HG02571 (cell line): ENCODE data around the gene AR.
"Not testable (repeated sequence)": the region's sequence is repeated elsewhere in the genome, so short reads cannot be mapped to it uniquely, and the experiment has no call there.

Experiments used
- ATAC-seq: cut with Tn5 transposase; IDR thresholded peaks from one replicate; pipeline ENCODE4 v1.9.1; 2021; ENCODE audit warnings: mild to moderate bottlenecking, moderate library complexity; ENCODE audit not compliant: unreplicated experiment

AR gene

DNA sequence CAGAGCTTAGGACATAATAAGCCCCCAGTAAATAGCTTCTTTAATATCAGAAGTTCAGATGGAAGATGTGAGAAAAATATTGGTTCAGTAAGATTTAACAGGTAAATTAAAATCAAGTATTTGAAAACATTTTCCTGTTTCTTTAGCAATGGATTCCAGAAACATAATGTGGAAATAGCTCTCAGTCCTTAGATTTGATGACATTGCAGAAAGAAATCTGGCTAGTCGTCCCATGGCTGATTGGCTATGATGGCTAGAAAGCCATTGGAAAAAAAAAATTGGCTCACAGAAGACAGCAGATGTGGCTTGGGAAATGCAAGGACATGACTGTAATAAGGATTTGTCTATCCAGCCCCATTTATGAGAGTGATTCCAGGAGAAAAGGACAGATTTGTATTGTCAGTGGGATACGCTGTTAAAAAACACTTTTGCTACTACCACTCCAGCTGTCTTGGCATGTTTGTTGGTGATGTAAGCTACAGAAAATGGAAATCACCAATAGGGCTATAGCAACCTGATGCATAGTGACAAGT lies 78.3 kb downstream of the AR start:
- no peak for ATAC-seq

DNA sequence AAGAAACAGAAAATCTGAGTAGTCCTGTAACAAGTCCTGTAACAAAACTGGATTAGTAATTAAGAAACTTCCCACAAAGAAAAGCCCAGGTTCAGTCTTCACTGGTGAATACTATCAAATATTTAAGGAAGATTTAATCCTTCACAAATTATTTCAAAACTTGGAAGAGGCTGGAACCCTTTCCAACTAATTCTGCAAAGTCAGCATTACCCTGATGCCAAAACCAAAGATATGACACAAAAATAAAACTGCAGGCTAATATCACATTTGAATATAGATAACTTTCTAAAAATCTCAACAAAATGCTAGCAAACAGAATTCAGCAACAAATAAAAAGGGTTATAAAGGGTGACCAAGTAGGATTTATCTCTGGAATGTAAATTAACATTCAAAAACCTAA lies 80.5 kb downstream of the AR start:
- no peak for ATAC-seq

DNA sequence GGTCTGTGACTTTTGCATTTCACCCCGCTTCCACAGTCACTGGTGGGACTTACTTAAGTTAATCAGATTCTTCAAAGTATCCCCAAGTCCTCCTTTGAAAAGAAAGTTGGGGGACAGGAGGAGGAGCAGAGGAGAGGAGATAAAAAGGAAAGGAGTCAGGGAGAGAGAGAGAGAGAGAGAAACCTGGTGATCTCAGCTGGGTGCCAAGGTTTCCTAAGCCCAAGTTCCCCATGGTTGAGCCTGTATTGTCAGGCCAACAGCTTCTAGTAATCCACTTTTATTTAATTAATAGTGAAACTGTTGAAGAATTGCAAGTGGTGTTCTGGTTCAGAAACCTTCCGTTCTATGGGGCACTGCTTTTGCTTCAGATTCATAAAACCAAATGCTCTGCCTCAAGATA lies 91.6 kb downstream of the AR start:
- no peak for ATAC-seq

DNA sequence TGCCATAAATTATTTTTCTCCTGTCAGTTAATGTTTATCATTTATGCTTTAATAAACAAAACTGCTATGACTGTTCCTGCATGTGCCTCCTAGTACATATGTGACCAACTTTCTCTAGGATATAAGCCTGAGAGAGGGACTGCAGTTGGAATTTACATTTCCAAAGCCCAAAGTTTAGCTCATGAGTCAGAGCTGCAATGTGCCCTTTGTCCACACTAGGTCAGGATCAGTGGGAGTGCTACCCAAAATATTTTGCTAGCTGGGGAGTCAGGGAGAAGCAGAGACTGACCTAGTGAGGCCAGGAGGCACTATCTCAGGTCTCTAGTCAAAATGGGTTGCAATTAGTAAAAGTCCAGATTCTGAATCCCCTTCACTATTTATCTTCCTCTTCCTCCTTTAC lies 92.7 kb downstream of the AR start:
- ATAC-seq: no peak

DNA sequence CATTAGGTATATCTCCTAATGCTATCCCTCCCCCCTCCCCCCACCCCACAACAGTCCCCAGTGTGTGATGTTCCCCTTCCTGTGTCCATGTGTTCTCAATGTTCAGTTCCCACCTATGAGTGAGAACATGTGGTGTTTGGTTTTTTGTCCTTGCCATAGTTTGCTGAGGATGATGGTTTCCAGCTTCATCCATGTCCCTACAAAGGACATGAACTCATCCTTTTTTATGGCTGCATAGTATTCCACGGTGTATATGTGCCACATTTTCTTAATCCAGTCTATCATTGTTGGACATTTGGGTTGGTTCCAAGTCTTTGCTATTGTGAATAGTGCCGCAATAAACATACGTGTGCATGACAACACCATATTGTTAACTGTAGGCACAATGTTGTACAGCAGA lies 93.5 kb downstream of the AR start:
- ATAC-seq: not testable (repeated sequence)

DNA sequence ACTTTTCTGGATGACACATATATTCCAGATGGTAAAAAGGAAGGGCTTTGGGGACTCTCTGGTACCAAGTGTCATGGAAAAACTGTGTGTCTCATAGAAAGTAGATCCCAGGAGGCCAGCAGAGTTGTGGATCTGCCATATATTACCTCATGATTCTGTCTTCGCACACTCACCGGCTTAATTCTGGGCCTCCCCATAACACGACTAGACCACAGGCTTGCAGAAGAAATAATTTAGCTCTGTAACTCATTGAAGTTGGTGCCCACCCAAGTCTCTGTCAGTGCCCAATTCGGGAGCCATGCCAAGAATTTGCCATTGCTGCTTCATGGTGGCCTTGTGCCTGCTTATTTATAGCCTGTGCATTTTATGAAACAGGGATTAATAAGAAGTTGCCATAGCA lies 104.5 kb downstream of the AR start:
- ATAC-seq: no peak

DNA sequence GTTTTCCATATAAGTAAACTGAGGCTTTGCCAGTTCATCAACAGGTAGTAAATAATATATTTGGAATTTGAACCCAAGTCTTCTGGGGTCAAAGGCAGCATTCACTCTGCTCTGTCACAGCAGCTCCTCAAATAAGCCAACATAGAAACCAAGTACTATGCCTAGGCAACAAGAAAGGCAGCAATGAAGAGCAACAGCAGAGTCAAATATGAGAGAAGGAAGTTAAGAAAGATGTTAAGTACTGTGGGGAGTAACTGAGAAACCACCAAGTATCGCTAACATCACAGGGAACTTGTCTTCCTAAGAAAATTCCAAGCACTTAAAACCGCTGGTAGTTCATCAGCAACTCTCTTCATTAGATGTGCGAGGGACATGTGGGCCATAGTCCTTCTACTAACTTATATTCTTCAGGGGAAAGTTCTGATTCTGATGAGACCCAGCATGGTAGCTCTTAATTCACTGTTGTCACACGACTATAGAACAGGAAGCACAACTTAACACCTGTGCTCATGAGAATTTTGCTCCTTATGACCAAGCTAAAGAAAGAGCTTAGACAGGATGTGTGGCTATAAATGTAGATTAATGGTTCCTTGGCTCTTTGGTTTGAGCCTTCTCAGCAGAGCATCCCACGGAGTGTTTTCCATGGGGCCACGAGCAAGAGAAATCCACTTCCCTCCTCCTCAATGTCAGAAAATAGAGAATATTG lies 107.8 kb downstream of the AR start:
- ATAC-seq: no peak

DNA sequence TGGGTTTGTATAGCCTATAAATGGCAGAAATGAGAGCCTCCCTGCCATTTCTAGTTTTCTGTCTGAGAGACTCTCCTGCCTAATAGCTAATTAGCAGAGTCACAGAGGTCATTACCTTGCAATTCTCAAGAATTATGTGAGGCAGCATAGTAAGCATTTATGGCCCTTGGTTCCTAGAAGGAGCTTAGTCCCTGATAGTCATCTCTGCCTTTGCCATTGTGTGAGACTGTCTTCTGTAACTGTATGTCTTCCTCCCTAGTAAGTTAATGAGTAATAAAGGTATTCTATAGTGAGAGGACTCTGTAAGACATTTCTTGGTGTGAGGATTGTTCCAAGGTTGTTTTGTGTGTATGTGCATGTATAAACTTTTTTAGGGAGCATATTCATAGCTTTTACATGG lies 108.7 kb downstream of the AR start:
- ATAC-seq: no peak

DNA sequence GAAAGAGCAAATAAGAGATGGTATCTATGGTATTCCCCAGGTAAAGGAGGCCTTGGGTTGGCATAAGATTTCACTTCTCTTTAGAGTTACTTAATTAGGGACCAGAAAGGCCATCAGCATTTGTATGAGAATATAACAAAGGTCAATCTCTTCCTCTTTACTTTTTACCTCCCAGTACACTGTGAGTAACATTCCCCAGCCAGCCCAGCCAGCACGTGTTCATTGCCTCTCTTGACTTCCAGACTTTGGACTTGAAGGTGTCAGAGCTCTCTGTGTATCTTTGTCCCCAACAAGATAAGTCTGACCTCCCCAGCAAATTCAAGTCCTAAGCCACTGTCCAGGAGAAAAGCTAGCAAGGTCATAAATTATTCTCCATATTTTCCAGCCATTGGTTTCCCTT lies 110.5 kb downstream of the AR start:
- no peak for ATAC-seq

DNA sequence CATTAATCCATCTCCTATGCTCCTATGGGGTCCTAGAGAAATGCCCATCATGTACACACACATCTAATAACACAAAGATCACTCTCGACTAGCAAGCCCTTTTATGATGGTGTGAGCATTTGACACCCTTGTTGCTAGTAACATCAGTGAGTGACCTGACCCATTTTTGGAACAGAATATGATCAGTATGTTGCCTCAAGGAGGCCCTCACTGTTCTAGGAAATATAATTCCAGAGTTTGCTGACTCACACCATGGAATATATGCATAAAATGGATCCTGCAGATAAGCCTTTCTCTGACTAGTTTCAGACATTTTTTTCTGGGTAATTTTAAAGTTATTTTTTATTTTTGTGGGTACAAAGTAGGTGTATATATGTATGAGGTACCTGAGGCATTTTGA lies 121.8 kb downstream of the AR start:
- no peak for ATAC-seq

DNA sequence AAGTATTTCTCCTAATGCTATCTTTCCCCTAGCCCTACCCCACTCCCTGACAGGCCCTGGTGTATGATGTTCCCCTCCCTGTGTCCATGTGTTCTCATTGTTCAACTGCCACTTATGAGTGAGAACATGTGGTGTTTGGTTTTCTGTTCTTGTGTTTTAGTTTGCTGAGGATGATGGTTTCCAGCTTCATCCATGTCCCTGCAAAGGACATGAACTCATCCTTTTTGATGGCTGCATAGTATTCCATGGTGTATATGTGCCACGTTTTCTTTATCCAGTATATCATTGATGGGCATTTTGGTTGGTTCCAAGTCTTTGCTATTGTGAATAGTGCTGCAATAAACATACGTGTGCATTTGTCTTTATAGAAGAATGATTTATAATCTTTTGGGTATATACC lies 126.9 kb downstream of the AR start:
- not testable (repeated sequence) for ATAC-seq

DNA sequence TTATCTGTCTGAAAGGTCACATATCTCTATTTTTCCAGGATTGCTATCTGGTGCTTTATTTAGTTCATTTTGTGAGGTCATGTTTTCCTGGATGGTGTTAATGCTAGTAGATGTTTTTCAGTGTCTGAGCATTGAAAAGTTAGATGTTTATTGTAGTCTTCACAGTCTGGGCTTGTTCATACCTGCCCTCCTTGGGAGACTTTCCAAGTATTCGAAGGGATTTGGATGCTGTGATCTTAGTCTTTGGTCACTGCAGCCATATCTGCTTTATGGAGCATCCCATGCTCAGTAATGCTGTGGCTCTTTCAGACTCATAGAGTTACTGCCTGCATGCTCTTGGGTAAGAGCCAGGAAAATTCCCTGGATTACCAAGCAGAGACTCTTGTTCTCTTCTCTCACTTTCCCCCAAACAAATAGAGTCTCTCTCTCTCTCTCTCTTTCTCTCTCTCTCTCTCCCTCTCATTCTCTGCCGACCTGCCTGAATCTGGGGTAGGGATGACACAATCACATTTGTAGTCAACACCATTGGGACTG lies 130.0 kb downstream of the AR start:
- no peak for ATAC-seq

DNA sequence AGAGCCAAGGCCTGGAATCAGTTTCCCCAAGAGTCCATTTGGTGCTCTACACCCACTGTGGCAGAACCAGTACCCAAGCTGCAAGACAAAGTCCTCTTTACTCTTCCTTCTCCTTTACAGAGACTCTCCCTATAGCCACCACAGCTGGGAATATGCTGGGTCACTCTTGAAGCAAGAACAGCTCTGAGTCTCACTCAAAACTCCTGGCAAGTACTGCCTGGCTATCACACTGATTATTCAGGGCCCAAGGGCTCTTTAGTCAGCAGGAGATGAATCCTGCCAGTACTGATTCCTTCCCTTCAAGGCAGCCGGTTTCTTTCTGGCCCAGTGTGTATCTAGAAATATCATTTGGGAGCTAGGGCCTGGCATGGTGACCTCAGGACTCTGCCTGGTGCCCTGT lies 130.9 kb downstream of the AR start:
- ATAC-seq: no peak

DNA sequence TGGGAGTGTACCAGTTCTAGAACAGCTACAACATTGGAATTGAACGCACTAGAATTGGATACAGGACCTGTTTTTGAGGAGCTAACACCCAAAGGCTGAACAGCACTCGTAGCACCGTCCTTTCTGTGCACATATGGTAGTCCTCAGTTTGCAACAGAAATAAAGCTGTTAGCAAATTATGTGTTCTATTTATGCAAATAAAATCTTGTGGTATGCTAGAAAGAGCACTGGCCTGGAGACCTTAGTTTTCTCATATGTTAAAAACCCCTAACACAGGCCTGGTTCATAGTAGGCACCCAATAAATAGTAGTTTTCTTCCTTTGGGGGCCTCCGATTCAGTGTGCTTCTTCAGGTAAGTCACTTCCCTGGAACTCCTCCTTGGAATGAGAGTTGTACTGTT lies 140.3 kb downstream of the AR start:
- no peak for ATAC-seq

DNA sequence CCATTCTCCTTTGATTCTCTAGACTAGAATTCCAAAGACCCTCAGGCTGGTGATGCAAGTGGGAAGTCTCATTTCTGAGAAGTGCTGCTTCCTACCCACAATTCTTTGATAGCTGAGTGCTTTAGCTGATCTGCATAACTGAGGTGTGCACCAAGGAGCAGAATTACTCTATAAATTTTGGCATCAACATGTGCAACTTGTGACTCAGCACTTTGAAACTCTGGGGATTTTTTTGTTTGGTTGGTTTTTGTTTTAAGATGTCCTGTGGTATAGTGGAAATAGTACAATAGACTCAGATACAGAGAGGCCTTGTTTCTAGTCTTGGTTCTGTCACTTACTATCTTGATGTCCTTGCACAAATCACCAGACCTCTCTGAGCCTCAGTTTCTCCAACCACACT lies 148.4 kb downstream of the AR start:
- ATAC-seq: no peak

DNA sequence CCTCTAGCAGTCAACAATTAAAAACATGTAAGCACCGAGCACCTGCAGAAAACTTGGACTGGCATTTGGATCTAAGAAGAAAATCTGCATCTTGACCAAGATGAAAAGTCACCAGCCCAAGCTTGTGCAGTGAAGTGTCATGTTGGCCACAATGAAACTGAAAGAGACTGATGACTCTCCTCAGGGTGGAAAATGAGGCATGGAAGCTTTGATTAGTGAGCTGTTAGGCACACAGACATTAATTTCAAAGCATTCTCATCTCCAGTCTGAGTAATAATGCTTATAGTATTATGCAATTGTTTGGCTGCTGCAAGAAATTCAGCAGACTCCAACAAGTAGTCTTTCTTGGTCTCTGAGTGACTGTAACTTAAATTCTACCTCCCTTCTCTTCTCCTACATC lies 150.1 kb downstream of the AR start:
- ATAC-seq: no peak

DNA sequence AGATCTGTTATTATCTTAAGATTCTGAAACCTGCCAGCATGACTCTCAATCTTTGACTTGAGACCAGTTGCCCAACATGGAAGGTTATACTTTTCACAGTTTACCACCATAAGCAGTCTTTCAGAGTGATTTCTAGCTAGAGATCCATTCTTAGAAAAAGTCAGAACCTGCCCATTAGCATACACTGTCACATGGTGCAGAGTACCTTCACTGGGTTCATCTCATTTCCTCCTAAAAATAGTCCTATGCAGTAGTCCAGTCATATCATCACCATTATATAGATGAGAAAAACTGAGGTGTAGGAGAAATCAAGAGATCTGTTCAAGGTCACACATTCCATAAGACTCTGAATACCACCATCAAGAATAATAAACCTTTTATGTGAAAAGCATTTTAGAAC lies 153.6 kb downstream of the AR start:
- no peak for ATAC-seq

DNA sequence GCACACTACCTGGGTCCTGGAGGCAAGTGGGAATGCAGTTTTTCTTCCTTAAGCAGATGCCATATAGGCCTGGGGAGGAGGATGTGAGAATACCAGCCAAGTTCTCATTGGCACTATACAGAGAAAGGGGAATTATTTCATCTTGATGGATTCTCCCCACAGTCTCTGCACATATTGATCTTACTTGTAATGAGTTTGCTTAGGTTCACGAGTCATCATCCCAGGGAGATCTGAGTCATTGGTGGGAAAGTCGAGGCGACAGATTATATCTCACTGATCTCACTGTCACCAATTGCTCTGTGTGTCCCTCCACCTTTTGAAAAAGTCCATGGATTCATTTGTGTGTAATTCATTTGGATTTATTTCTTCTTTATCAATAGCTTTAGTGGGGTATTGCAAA lies 156.8 kb downstream of the AR start:
- no peak for ATAC-seq

DNA sequence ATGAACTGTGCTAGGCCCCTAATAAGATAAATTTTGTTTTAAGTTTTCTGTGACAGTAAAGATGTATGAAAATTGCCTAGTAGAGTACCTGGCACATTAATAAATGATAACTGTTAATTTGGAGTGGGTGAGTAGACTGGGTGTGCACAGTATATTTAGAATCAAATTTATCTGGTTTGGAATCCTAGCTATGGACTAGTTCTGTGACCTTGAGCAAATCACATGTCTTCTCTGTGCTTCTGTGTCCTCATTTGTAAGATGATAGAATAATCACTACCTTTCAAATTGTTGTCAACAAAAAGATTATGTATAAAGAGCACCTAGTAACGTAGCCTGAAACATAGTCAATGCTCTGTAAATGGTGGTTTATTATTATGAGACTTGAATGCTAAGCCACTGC lies 170.2 kb downstream of the AR start:
- no peak for ATAC-seq

DNA sequence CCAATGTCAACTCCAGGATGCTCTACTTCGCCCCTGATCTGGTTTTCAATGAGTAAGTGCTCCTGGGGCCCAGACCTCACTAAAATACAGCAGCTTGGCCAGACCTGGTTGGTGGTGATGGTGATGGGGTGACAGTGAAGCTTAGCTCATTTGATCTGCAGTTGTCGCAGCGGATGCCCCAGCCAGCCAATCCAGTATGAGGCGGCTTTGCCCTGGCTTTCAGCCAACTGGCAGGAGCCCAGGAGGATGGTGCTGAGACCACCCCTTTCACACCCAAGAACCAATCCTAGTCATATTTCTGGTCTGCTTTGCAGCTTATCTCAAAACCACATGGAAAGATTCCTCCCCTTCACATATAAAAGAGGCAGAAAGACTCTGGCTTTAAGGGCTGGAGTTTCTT lies 173.8 kb downstream of the AR start:
- no peak for ATAC-seq

DNA sequence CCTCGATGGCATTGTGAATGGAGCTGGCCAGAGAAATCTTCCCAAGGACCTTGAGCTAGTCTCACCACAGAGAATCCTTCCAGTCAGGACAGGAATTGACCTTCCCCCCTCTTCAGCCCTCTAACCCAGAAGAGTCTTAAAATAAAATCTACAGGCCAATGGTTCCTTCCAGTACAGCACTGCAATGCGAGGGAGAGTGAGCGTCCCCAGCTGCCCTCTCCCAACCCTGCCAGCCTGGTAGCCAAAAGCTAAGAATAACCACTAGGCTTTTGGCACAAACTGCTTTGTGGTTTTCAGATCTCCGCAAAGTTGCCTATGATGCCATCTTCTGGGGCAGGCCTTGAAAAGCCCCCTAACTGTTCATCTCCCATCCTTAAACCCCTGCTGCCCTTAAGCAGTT lies 175.1 kb downstream of the AR start:
- no peak for ATAC-seq

DNA sequence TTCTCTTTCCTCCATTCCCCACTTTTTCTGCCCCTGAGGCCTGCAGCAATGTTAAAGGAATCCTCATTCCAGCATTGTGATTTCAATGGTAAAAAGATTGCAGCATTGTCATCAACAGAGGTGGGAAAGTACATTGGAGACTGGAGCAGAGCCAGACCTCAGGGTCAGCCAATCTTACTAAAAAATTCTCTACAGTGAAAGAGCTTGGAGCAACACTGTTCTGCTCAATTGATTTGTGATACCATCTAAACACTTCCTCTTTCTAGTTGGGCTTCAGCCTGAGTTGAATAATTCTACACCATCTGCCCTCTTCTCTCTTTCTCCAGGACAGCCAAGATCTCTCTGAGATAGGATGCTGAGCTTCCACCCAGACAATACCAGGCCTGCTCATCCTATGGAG lies 176.5 kb downstream of the AR start:
- no peak for ATAC-seq

DNA sequence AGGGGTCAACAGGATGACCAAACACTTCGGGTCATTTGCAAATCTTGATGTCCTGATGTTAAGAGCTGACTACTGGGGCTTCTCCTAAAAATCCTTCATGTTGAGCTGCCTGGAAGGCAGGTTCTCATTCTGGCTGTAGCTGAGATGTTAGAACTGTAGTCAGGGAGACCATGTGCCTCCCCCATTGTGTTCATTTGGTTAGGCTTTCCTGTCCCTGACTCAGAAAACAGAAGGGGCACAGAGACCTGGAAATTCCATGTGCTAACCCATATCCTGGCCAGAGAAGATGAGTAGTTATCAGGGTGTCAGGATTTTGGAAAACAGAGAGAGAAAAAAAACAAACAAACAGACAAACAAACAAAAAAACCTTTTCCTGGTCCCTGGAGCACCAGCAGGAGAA lies 177.5 kb downstream of the AR start:
- ATAC-seq: no peak
